ENCODE measurements around the gene RBM6. TPM values are rescaled to one million over a fixed set of nuclear protein-coding genes. Genes with fewer than 3 reads are reported as not detected.
"Not testable (repeated sequence)": the region's sequence is repeated elsewhere in the genome, so short reads cannot be mapped to it uniquely, and the experiment has no call there.

The RBM6 gene
- total RNA-seq, 1 experiment from 2014 or later = 72.0 TPM

DNA sequence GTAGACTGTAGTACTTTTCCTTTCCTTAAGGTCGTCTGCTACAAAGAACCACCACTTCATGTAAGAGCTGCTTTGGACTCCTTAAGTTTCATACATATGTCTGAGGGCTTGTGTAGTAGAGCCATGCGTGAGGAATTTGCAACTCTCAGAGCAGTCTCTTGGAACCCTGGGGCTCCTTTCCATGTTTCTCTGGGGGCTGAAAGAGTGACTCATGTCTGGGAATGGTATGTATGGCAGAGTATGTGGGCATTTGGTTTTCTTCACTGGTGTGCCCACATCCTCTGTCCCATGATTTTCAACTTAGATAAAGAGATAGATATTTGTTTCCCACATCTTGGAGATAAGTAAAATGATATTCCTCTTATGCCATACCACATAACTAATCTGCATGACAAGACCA lies 128.2 kb downstream of the RBM6 start:
- Histone ChIP-seq H3K36me3 (ENCODE audit: low read depth) (no peaks in the 10 kb centered on the region), H3K79me2 (ENCODE audit: low read depth) (no peaks in the 10 kb centered on the region), H3K9me3 (ENCODE audit: insufficient read depth, low read depth) (no peaks in the 10 kb centered on the region), H3K9me2 (ENCODE audit: insufficient read depth) (no peaks in the 10 kb centered on the region), H3K4me3 (no peak overlapping the region), H3K4me1 (replicated peaks; ENCODE audit: insufficient read depth) (no peaks in the 10 kb centered on the region), H3K27ac (no peak overlapping the region), H3F3A (ENCODE audit: insufficient read depth, low read depth) (no peaks in the 10 kb centered on the region), H3K4me2 (no peak overlapping the region), H3K27me3 (ENCODE audit: insufficient read depth, low read depth) (no peaks in the 10 kb centered on the region), H4K20me1 (ENCODE audit: insufficient read depth) (no peaks in the 10 kb centered on the region), H2AFZ (no peak overlapping the region)
- TF ChIP-seq CTCF (conservative IDR thresholded peaks at IDR 0.05) (no peak), EZH2 (IDR thresholded peaks at IDR 0.05; ENCODE audit: low read depth) (no peak)
- no peak for DNase-seq
- intact Hi-C loops (cut with micrococcal nuclease; ENCODE audit: unreplicated experiment) = no loop called here
- BruUV-seq (replicated peaks) = no TSS peak
- ChIA-PET POLR2A (ENCODE audit: unreplicated experiment) (no interaction called here), CTCF (no interaction called here)

DNA sequence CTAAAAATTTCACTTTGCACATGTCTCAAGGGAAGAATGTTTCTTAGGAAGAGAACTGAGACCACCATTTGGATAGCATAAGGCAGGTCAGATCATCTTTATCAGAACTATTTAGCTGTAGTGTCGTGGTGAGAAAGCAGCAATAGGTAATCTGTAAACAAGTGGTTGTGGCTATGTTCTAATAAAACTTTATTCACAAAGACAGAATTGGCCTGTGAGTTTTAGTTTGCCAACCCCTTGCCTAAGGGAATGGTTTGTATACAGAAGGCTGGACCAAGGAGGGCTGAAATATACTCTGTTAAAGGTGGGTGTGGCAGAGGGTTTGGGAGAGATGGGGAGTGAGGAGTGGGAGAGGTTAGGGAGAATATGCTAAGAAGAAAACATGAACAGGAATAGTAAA lies 138.1 kb downstream of the RBM6 start:
- TF ChIP-seq CTCF (conservative IDR thresholded peaks at IDR 0.05) = no peak
- no peak for TF ChIP-seq EZH2 (IDR thresholded peaks at IDR 0.05; ENCODE audit: low read depth)
- no peak overlapping the region for H3K4me3 ChIP-seq
- no peak for DNase-seq
- H2AFZ ChIP-seq = no peak overlapping the region
- H3K4me2 ChIP-seq = no peak overlapping the region
- H3K9me3 ChIP-seq (ENCODE audit: insufficient read depth, low read depth) = no peaks in the 10 kb centered on the region
- H3K4me1 ChIP-seq (replicated peaks; ENCODE audit: insufficient read depth) = no peaks in the 10 kb centered on the region
- no peaks in the 10 kb centered on the region for H3K9me2 ChIP-seq (ENCODE audit: insufficient read depth)
- H3K79me2 ChIP-seq (ENCODE audit: low read depth) = no peaks in the 10 kb centered on the region
- H3K27ac ChIP-seq = no peak overlapping the region
- CTCF ChIA-PET = no interaction called here
- H3F3A ChIP-seq (ENCODE audit: insufficient read depth, low read depth) = 0 out of 2 replicates have a peak, but pooled peaks cover 3% of the 10 kb centered on the region
- POLR2A ChIA-PET (ENCODE audit: unreplicated experiment) = no interaction called here
- no TSS peak for BruUV-seq (replicated peaks)
- no peaks in the 10 kb centered on the region for H3K27me3 ChIP-seq (ENCODE audit: insufficient read depth, low read depth)
- intact Hi-C loops (cut with micrococcal nuclease; ENCODE audit: unreplicated experiment) = no loop called here
- H4K20me1 ChIP-seq (ENCODE audit: insufficient read depth) = no peaks in the 10 kb centered on the region
- no peaks in the 10 kb centered on the region for H3K36me3 ChIP-seq (ENCODE audit: low read depth)

DNA sequence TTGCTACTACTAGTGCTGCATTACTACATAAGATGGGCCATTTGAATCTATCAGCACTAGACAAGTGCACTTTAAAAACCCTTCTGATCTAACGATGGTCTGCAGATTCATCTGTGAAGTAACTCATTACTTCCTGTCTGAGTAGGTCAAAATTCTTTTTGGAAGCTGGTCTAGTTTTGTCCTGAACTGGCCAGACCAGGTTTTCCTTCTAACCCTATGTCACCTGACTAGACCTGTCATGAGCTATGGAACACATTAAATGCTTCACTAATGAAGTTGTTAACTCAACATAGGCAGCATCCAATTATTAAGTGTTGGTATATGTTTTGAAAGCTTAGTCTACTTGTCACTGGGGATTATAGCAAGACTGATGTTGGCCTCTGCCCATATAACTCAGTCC lies 138.7 kb downstream of the RBM6 start:
- no peaks in the 10 kb centered on the region for H4K20me1 ChIP-seq (ENCODE audit: insufficient read depth)
- 0 out of 2 replicates have a peak, but pooled peaks cover 3% of the 10 kb centered on the region for H3F3A ChIP-seq (ENCODE audit: insufficient read depth, low read depth)
- no peaks in the 10 kb centered on the region for H3K27me3 ChIP-seq (ENCODE audit: insufficient read depth, low read depth)
- H3K27ac ChIP-seq = no peak overlapping the region
- no TSS peak for BruUV-seq (replicated peaks)
- no peak for DNase-seq
- no peak overlapping the region for H3K4me3 ChIP-seq
- H2AFZ ChIP-seq = no peak overlapping the region
- H3K9me2 ChIP-seq (ENCODE audit: insufficient read depth) = no peaks in the 10 kb centered on the region
- no peaks in the 10 kb centered on the region for H3K36me3 ChIP-seq (ENCODE audit: low read depth)
- intact Hi-C loops (cut with micrococcal nuclease; ENCODE audit: unreplicated experiment) = no loop called here
- H3K9me3 ChIP-seq (ENCODE audit: insufficient read depth, low read depth) = no peaks in the 10 kb centered on the region
- CTCF ChIA-PET = no interaction called here
- no peak for TF ChIP-seq EZH2 (IDR thresholded peaks at IDR 0.05; ENCODE audit: low read depth)
- TF ChIP-seq CTCF (conservative IDR thresholded peaks at IDR 0.05) = no peak
- no peaks in the 10 kb centered on the region for H3K4me1 ChIP-seq (replicated peaks; ENCODE audit: insufficient read depth)
- no peaks in the 10 kb centered on the region for H3K79me2 ChIP-seq (ENCODE audit: low read depth)
- POLR2A ChIA-PET (ENCODE audit: unreplicated experiment) = no interaction called here
- H3K4me2 ChIP-seq = no peak overlapping the region

- DNase-seq; CTCF ChIA-PET; H3K9me2 ChIP-seq (ENCODE audit: insufficient read depth); H2AFZ ChIP-seq; H4K20me1 ChIP-seq (ENCODE audit: insufficient read depth); H3K27me3 ChIP-seq (ENCODE audit: insufficient read depth, low read depth); POLR2A ChIA-PET (ENCODE audit: unreplicated experiment); H3K27ac ChIP-seq; H3F3A ChIP-seq (ENCODE audit: insufficient read depth, low read depth); H3K4me1 ChIP-seq (replicated peaks; ENCODE audit: insufficient read depth); H3K4me2 ChIP-seq; BruUV-seq (replicated peaks); H3K4me3 ChIP-seq; H3K9me3 ChIP-seq (ENCODE audit: insufficient read depth, low read depth); H3K36me3 ChIP-seq (ENCODE audit: low read depth); intact Hi-C loops (cut with micrococcal nuclease; ENCODE audit: unreplicated experiment): not testable (repeated sequence)
- H3K79me2 ChIP-seq (ENCODE audit: low read depth) = peaks cover 12% of the 10 kb centered on the region
Observed at GRCh38 chr3:50084951-50085350, 145.0 kb downstream of the RBM6 start.

All from PC-9 (cell line).